Renal pelvis (tissue), 4 donors: ENCODE data around the gene COL23A1. TPM values are rescaled to one million over a fixed set of nuclear protein-coding genes. Genes with fewer than 3 reads are reported as not detected.

Source experiments
- DNase-seq: peaks from one replicate; pipeline ENCODE4 v3.0.0-alpha.2; 2013
- polyA plus RNA-seq, 3 donors: library from polyadenylated mRNA; unstranded; fragments of 120-200 nt; gene quantifications; one replicate each; pipeline ENCODE4 v1.2.1, GENCODE V29; 2013; ENCODE audit not compliant: insufficient read length in 3 of 3

The COL23A1 gene
- polyA plus RNA-seq, 3 donors: 6.3 to 9.0 (median 7.1) TPM

GRCh38 chr5:178212241-178213002 lies 377.8 kb downstream of the COL23A1 start:
- no peak for DNase-seq

GRCh38 chr5:178211095-178212048 lies 378.8 kb downstream of the COL23A1 start:
- DNase-seq: no peak

DNA sequence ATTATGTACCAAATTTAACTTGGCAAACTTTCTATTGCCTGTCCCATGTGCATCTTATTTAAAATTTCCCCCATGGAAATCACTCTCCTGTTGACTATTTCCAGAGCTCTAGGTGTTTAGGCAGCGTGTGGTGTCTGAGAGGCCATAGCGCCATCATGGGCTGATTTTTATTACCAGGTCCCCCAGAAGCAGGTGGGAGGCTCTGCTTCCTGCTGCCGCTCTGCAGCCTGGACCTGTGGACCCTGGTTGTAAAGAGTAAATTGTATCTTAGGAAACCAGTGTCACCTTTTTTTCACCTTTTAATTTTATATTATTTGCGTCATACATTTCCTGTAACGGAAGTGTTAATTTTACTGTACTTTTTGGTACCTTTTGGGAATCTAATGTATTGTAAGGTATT lies 379.5 kb downstream of the COL23A1 start:
- no peak for DNase-seq

GRCh38 chr5:178210073-178210535 lies 380.1 kb downstream of the COL23A1 start:
- no peak for DNase-seq

DNA sequence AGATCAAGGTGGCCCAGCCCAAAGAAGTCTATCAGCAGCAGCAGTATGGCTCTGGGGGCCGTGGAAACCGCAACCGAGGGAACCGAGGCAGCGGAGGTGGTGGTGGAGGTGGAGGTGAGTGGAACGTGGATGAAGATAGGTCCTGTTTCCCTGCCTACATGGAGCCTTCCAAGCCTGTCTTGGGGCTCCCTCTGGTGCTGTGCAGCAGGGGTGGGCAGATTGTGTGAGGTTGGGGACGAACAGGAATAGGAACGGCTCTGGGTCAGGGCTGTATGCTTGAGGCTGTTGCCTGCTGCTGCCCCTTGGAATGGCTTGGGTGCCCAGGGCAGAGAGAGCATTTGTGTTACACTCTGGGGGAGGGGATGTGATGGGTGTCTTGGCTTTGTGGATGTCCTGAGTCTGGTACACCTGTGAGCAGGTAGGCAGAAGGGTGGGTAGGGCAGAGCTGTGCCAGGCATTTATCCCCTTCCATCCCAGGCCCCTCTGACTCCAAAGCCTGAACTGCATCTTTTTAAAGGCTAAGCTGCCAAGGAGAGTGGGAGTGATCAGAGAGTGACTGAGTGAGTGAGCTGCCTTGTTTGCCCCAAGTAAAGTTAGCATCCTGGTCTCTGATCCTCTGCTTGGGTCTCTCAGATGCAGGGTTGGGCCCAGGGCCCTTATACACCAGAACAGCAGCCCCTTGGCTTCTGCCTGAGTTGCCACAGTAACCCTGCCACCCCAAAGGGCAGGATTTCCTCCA lies 380.7 kb downstream of the COL23A1 start:
- no peak for DNase-seq

- no peak for DNase-seq
These were observed 381.5 kb downstream of the COL23A1 start for GRCh38 chr5:178208540-178209227.

GRCh38 chr5:178207917-178208280 lies 382.3 kb downstream of the COL23A1 start:
- DNase-seq: no peak

GRCh38 chr5:178207183-178207916 lies 382.8 kb downstream of the COL23A1 start:
- no peak for DNase-seq

GRCh38 chr5:178206166-178207101 lies 383.8 kb downstream of the COL23A1 start:
- no peak for DNase-seq

- DNase-seq: no peak
These were observed 384.5 kb downstream of the COL23A1 start for GRCh38 chr5:178205749-178206047.

GRCh38 chr5:178204935-178205748 lies 385.1 kb downstream of the COL23A1 start:
- peak; percentile 62 for DNase-seq

GRCh38 chr5:178204182-178204934 lies 385.8 kb downstream of the COL23A1 start, which contains the start of gene HNRNPAB:
Gene HNRNPAB (plus strand): TSS chr5:178204533. CDS start chr5:178204838, 305 bp downstream.
- peak; percentile 96 for DNase-seq

DNA sequence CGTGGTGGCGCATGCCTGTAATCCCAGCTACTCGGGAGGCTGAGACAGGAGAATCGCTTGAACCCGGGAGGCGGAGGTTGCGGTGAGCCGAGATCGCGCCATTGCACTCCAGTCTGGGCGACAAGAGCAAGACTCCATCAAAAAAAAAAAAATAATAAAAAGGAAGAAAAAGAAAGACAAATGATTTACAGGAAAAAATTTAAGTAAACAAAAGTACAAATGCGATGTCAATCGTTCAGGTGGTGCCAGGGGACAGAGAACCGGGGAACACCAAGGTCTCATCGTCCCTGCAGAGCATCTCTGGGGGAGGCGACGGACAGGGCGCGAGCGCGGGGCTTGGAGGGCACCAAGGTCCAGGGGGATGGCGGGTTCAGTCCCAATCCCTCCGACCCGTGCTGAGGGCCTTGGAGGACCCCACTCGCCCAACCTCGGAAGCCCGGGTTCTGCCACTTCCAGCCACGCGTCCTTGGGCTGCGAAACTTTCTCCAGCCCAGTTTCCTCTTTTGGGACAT lies 386.5 kb downstream of the COL23A1 start:
- no peak for DNase-seq

DNA sequence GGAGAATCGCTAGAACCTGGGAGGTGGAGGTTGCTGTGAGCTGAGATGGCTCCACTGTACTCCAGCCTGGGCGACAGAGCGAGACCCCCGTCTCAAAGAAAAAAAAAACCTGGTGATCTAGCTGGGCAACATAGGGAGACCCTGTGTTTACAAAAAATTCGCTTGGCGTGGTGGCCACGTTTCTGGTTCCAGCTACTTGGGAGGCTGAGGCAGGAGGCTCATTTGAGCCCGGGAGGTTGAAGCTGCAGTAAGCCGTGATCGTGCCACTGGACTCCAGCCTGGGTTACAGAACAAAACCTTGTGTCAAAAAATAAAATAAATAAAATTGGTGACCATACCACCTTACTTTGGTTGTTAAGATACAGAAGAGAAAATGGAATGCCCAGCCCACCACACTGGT lies 387.7 kb downstream of the COL23A1 start:
- no peak for DNase-seq

DNA sequence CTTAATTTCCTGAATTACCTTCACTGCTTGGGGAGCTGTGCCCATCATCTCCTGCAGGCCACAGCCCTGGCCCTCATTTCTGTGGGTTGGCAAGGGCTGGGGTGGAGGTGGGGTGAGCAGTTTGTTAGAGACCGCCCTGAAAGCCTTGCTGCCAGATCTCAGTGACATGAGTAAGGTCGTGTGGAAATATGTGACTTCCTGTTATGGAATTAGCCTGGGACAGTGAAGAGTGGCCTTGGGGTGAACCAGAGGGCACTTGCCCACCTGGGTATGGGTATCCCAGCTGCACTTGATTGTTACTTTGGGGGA lies 388.3 kb downstream of the COL23A1 start:
- no peak for DNase-seq

DNA sequence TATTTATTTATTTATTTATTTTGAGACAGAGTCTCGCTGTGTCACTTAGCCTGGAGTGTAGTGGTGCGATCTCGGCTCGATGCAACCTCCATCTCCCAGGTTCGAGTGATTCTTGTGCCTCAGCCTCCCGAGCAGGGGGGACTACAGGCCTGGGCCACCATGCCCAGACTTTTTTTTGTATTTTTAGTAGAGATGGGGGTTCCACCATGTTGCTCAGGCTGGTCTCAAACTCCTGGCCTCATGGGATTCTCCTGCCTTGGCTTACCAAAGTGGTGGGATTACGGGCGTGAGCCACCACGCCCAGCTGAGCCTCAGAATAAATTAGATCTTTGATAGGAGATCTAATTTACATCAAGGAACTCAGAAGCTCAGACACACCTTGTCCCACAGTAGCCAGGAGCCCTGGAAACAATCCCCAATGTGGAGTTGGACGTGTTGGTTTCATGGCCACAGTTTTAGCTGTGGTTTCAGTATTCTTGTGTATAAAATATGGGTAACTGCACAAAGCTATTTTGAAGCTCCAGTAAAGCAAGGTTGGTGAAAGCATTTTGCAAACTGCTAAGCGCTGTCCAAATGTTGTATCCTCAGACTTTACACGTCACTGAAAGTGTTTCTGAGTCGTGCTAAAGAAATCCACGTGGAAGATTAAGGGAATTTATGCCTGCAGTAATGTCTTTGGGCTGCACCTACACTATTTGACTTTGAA lies 388.8 kb downstream of the COL23A1 start:
- no peak for DNase-seq
